Stomach (tissue), 4 donors: ENCODE measurements around the gene ZC3HAV1.
"Not testable (repeated sequence)": the region's sequence is repeated elsewhere in the genome, so short reads cannot be mapped to it uniquely, and the experiment has no call there.

Experiments used
- POLR2A ChIP-seq, 4 donors: fragments of 450-650 bp; IDR thresholded peaks; one replicate each; pipeline ENCODE4 v1.6.1; 2016; ENCODE audit warnings: antibody characterized with exemption in 4 of 4, control low read depth in 2 of 4, mild to moderate bottlenecking in 1 of 4, moderate library complexity in 1 of 4
- POLR2AphosphoS5 ChIP-seq, 3 donors: sonication (generic); formaldehyde crosslinking; IDR thresholded peaks; one replicate each; pipeline ENCODE4 v1.6.1; 2016; ENCODE audit warnings: antibody characterized with exemption in 3 of 3

DNA sequence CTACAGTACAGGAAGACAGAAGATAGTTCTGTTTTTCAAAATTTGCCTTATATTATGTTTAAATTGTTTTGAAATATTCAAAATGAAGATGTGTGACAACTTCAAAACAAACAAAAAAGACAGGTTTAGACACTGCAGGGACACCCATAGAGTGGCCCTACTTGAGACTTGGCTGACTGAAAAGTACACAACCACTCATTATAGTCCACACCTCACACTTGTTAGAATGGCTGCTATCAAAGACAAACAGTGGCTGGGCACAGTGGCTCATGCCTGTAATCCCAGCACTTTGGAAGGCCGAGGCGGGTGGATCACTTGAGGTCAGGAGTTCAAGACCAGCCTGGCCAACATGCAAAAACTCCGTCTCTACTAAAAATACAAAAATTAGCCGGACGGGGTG is 31.8 kb downstream of the ZC3HAV1 start:
- TF ChIP-seq POLR2A, POLR2AphosphoS5 (IDR thresholded peaks at IDR 0.05): not testable (repeated sequence)
